HG02623 (cell line): ENCODE results near the gene CLCN4.

Experiments
- ATAC-seq: cut with Tn5 transposase; IDR thresholded peaks from one replicate; pipeline ENCODE4 v1.9.1; 2021; ENCODE audit warnings: moderate library complexity; ENCODE audit not compliant: unreplicated experiment

The CLCN4 gene

GRCh38 chrX:10129229-10129628 is 27.5 kb upstream of the CLCN4 start:
- ATAC-seq = no peak

GRCh38 chrX:10130354-10130753 is 26.4 kb upstream of the CLCN4 start:
- ATAC-seq = no peak

- ATAC-seq = no peak
Measured at GRCh38 chrX:10133980-10134676, 22.6 kb upstream of the CLCN4 start.

- no peak for ATAC-seq
Measured at GRCh38 chrX:10134921-10135320, 21.9 kb upstream of the CLCN4 start.

- ATAC-seq = no peak
Measured at GRCh38 chrX:10135561-10136399, 21.0 kb upstream of the CLCN4 start.

GRCh38 chrX:10138726-10139125 is 18.0 kb upstream of the CLCN4 start:
- no peak for ATAC-seq

GRCh38 chrX:10140264-10140663 is 16.5 kb upstream of the CLCN4 start:
- ATAC-seq = no peak

GRCh38 chrX:10142041-10142599 is 14.7 kb upstream of the CLCN4 start:
- ATAC-seq = no peak

- no peak for ATAC-seq
Measured at GRCh38 chrX:10143071-10143983, 13.4 kb upstream of the CLCN4 start.

- ATAC-seq = no peak
Measured at GRCh38 chrX:10146346-10146745, 10.4 kb upstream of the CLCN4 start.

GRCh38 chrX:10152086-10152485 is 4.7 kb upstream of the CLCN4 start:
- no peak for ATAC-seq

GRCh38 chrX:10155137-10155536 is 1.6 kb upstream of the CLCN4 start:
- ATAC-seq = no peak

- no peak for ATAC-seq
Measured at GRCh38 chrX:10157032-10157341, 212 bp downstream of the CLCN4 start.

- no peak for ATAC-seq
Measured at GRCh38 chrX:10157543-10157942, 768 bp downstream of the CLCN4 start.

GRCh38 chrX:10158279-10159144 is 1.7 kb downstream of the CLCN4 start:
- ATAC-seq = no peak

- no peak for ATAC-seq
Measured at GRCh38 chrX:10159145-10159468, 2.3 kb downstream of the CLCN4 start.

- no peak for ATAC-seq
Measured at GRCh38 chrX:10160211-10160610, 3.4 kb downstream of the CLCN4 start.

- no peak for ATAC-seq
Measured at GRCh38 chrX:10163031-10163430, 6.3 kb downstream of the CLCN4 start.

- ATAC-seq = no peak
Measured at GRCh38 chrX:10164879-10165278, 8.1 kb downstream of the CLCN4 start.

- ATAC-seq = no peak
Measured at GRCh38 chrX:10165580-10166247, 8.9 kb downstream of the CLCN4 start.
